Activated effector memory CD4-positive, alpha-beta T cell treated with anti-CD3 and anti-CD28 coated beads, Interleukin-2, amount 50 U/mL, for 16 hours (primary cell): Measurements from ENCODE around the gene WDR47.
"Not testable (repeated sequence)": the region's sequence is repeated elsewhere in the genome, so short reads cannot be mapped to it uniquely, and the experiment has no call there.

Experiments
- DNase-seq: peaks from one replicate; pipeline ENCODE4 v3.0.0-alpha.2; 2020

WDR47 gene

GRCh38 chr1:109050228-109050995 lies 8.5 kb upstream of the WDR47 start:
- DNase-seq = no peak

GRCh38 chr1:109048335-109048734 lies 6.4 kb upstream of the WDR47 start:
- no peak for DNase-seq

- DNase-seq = no peak
Measured at GRCh38 chr1:109047339-109047738, 5.4 kb upstream of the WDR47 start.

GRCh38 chr1:109046671-109047070 lies 4.8 kb upstream of the WDR47 start:
- DNase-seq = no peak

- DNase-seq = no peak
Measured at GRCh38 chr1:109045595-109045994, 3.7 kb upstream of the WDR47 start.

- DNase-seq = peak; percentile 73
Measured at GRCh38 chr1:109040989-109041620, 797 bp downstream of the WDR47 start.

GRCh38 chr1:109040627-109040988 lies 1.3 kb downstream of the WDR47 start:
- DNase-seq = no peak

- no peak for DNase-seq
Measured at GRCh38 chr1:109034382-109034781, 7.5 kb downstream of the WDR47 start.

- DNase-seq = not testable (repeated sequence)
Measured at GRCh38 chr1:109029493-109029892, 12.4 kb downstream of the WDR47 start.

GRCh38 chr1:109027841-109028240 lies 14.1 kb downstream of the WDR47 start:
- DNase-seq = no peak

GRCh38 chr1:109025694-109026093 lies 16.2 kb downstream of the WDR47 start:
- DNase-seq = no peak

- no peak for DNase-seq
Measured at GRCh38 chr1:109024646-109025045, 17.3 kb downstream of the WDR47 start.

GRCh38 chr1:109020693-109021257 lies 21.1 kb downstream of the WDR47 start:
- DNase-seq = no peak

- DNase-seq = not testable (repeated sequence)
Measured at GRCh38 chr1:109017719-109018118, 24.2 kb downstream of the WDR47 start.

- no peak for DNase-seq
Measured at GRCh38 chr1:109017134-109017533, 24.8 kb downstream of the WDR47 start.

- no peak for DNase-seq
Measured at GRCh38 chr1:109011335-109011734, 30.6 kb downstream of the WDR47 start.

GRCh38 chr1:108996622-108997021 lies 45.3 kb downstream of the WDR47 start:
- DNase-seq = not testable (repeated sequence)

- no peak for DNase-seq
Measured at GRCh38 chr1:108983114-108983513, 58.8 kb downstream of the WDR47 start.

GRCh38 chr1:108976658-108977057 lies 65.2 kb downstream of the WDR47 start:
- no peak for DNase-seq

GRCh38 chr1:108972951-108973350 lies 69.0 kb downstream of the WDR47 start:
- no peak for DNase-seq

- no peak for DNase-seq
Measured at GRCh38 chr1:108969346-108969745, 72.6 kb downstream of the WDR47 start.

- peak; percentile 97 for DNase-seq
Measured at GRCh38 chr1:108963052-108963686, 78.7 kb downstream of the WDR47 start, which contains the start of gene CLCC1. CLCC1 (minus strand) TSS chr1:108963484; CDS start chr1:108950437, 13,047 bp downstream.

GRCh38 chr1:108962681-108963051 lies 79.2 kb downstream of the WDR47 start:
- peak; percentile 74 for DNase-seq
